ENCODE data around the gene SREK1. TPM values are rescaled to one million over a fixed set of nuclear protein-coding genes. Genes with fewer than 3 reads are reported as not detected.

SREK1 gene
- total and polyA plus RNA-seq, 9 of the 15 experiments (the other 6 are each of a cell fraction or from before 2014, with no cell fraction given): 40.8 to 128 (median 81.9) TPM

GRCh38 chr5:66143473-66144073, 527 bp upstream of the SREK1 start (continued):
- TF ChIP-seq, protein P1, sequence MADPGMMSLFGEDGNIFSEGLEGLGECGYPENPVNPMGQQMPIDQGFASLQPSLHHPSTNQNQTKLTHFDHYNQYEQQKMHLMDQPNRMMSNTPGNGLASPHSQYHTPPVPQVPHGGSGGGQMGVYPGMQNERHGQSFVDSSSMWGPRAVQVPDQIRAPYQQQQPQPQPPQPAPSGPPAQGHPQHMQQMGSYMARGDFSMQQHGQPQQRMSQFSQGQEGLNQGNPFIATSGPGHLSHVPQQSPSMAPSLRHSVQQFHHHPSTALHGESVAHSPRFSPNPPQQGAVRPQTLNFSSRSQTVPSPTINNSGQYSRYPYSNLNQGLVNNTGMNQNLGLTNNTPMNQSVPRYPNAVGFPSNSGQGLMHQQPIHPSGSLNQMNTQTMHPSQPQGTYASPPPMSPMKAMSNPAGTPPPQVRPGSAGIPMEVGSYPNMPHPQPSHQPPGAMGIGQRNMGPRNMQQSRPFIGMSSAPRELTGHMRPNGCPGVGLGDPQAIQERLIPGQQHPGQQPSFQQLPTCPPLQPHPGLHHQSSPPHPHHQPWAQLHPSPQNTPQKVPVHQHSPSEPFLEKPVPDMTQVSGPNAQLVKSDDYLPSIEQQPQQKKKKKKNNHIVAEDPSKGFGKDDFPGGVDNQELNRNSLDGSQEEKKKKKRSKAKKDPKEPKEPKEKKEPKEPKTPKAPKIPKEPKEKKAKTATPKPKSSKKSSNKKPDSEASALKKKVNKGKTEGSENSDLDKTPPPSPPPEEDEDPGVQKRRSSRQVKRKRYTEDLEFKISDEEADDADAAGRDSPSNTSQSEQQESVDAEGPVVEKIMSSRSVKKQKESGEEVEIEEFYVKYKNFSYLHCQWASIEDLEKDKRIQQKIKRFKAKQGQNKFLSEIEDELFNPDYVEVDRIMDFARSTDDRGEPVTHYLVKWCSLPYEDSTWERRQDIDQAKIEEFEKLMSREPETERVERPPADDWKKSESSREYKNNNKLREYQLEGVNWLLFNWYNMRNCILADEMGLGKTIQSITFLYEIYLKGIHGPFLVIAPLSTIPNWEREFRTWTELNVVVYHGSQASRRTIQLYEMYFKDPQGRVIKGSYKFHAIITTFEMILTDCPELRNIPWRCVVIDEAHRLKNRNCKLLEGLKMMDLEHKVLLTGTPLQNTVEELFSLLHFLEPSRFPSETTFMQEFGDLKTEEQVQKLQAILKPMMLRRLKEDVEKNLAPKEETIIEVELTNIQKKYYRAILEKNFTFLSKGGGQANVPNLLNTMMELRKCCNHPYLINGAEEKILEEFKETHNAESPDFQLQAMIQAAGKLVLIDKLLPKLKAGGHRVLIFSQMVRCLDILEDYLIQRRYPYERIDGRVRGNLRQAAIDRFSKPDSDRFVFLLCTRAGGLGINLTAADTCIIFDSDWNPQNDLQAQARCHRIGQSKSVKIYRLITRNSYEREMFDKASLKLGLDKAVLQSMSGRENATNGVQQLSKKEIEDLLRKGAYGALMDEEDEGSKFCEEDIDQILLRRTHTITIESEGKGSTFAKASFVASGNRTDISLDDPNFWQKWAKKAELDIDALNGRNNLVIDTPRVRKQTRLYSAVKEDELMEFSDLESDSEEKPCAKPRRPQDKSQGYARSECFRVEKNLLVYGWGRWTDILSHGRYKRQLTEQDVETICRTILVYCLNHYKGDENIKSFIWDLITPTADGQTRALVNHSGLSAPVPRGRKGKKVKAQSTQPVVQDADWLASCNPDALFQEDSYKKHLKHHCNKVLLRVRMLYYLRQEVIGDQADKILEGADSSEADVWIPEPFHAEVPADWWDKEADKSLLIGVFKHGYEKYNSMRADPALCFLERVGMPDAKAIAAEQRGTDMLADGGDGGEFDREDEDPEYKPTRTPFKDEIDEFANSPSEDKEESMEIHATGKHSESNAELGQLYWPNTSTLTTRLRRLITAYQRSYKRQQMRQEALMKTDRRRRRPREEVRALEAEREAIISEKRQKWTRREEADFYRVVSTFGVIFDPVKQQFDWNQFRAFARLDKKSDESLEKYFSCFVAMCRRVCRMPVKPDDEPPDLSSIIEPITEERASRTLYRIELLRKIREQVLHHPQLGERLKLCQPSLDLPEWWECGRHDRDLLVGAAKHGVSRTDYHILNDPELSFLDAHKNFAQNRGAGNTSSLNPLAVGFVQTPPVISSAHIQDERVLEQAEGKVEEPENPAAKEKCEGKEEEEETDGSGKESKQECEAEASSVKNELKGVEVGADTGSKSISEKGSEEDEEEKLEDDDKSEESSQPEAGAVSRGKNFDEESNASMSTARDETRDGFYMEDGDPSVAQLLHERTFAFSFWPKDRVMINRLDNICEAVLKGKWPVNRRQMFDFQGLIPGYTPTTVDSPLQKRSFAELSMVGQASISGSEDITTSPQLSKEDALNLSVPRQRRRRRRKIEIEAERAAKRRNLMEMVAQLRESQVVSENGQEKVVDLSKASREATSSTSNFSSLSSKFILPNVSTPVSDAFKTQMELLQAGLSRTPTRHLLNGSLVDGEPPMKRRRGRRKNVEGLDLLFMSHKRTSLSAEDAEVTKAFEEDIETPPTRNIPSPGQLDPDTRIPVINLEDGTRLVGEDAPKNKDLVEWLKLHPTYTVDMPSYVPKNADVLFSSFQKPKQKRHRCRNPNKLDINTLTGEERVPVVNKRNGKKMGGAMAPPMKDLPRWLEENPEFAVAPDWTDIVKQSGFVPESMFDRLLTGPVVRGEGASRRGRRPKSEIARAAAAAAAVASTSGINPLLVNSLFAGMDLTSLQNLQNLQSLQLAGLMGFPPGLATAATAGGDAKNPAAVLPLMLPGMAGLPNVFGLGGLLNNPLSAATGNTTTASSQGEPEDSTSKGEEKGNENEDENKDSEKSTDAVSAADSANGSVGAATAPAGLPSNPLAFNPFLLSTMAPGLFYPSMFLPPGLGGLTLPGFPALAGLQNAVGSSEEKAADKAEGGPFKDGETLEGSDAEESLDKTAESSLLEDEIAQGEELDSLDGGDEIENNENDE (IDR thresholded peaks at IDR 0.05; ENCODE audit: low read depth, low read length): no peak
- TF ChIP-seq ZFX (CRISPR knock-in tag; IDR thresholded peaks at IDR 0.05) (peak; percentile 73; the same call in 1 of the 2 replicates), ELK3 (CRISPR knock-in tag; IDR thresholded peaks at IDR 0.05) (0 out of 2 replicates have a peak, but pooled peaks have one; percentile 54), ZNF133 (CRISPR knock-in tag; IDR thresholded peaks at IDR 0.05) (no peak)
- TF ChIP-seq, protein P2, sequence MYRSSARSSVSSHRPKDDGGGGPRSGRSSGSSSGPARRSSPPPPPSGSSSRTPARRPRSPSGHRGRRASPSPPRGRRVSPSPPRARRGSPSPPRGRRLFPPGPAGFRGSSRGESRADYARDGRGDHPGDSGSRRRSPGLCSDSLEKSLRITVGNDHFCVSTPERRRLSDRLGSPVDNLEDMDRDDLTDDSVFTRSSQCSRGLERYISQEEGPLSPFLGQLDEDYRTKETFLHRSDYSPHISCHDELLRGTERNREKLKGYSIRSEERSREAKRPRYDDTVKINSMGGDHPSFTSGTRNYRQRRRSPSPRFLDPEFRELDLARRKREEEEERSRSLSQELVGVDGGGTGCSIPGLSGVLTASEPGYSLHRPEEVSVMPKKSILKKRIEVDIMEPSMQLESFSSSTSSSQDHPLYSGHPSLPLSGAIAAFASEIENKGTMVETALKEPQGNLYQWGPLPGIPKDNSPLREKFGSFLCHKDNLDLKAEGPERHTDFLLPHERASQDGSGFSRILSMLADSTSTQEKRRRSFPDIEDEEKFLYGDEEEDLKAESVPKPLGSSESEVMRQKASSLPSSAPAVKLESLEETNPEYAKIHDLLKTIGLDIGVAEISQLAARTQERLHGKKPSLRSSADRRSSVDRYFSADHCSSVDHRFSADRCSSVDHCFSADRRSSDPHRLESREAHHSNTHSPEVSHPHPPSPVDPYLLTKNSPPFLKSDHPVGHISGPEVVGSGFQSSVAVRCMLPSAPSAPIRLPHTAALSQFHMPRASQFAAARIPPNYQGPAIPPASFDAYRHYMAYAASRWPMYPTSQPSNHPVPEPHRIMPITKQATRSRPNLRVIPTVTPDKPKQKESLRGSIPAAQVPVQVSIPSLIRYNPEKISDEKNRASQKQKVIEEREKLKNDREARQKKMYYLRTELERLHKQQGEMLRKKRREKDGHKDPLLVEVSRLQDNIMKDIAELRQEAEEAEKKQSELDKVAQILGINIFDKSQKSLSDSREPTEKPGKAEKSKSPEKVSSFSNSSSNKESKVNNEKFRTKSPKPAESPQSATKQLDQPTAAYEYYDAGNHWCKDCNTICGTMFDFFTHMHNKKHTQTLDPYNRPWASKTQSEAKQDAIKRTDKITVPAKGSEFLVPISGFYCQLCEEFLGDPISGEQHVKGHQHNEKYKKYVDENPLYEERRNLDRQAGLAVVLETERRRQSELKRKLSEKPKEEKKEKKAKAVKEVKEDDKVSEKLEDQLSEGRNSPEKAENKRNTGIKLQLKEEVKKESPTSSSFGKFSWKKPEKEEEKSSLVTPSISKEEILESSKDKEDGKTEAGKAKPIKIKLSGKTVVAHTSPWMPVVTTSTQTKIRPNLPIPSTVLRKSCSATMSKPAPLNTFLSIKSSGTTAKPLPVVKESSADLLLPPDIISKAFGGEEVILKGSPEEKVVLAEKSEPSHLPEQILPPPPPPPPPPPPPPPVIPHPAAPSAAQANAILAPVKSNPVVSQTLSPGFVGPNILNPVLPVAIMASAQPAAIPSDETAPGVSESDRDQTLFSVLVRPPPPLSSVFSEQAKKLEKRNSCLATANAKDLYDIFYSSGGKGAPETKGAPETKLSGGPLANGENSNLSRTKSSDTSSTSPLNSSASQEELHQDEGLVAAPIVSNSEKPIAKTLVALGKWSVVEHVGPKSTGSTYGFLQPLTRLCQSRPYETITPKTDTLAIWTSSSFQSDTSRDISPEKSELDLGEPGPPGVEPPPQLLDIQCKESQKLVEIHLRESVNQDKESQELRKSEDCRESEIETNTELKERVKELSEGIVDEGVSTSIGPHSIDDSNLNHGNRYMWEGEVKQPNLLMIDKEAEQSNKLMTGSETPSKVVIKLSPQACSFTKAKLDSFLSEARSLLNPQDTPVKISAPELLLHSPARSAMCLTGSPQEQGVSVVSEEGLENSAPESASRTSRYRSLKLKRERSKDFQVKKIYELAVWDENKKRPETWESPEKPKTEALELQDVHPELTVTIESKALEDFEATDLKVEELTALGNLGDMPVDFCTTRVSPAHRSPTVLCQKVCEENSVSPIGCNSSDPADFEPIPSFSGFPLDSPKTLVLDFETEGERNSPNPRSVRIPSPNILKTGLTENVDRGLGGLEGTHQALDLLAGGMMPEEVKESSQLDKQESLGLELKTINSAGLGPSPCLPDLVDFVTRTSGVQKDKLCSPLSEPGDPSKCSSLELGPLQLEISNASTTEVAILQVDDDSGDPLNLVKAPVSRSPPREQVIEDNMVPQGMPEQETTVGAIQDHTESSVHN (IDR thresholded peaks at IDR 0.05; ENCODE audit: borderline replicate concordance in 1 of 2, low read depth in 1 of 2): 0 out of 4 replicates have a peak, but pooled peaks of 1 of the 2 experiments have one; percentile 24
